ENCODE measurements around the gene ASCC3. TPM values are rescaled to one million over a fixed set of nuclear protein-coding genes. Genes with fewer than 3 reads are reported as not detected.

Gene ASCC3
- total RNA-seq, 2 experiments from 2014 or later, result 28.5 to 47.5 TPM

- Histone ChIP-seq H3K4me2 (ENCODE audit: low read length) (no peak overlapping the region), H3K4me1 (ENCODE audit: insufficient read depth, low read length, poor library complexity, severe bottlenecking) (no peaks in the 10 kb centered on the region), H3K79me2 (ENCODE audit: insufficient read depth, low read depth, low read length) (no peaks in the 10 kb centered on the region), H3K36me3 (ENCODE audit: insufficient read depth, low read length) (peaks cover 11% of the 10 kb centered on the region), H3K27ac (ENCODE audit: low read depth, low read length, poor library complexity, severe bottlenecking) (no peak overlapping the region), H2AFZ (ENCODE audit: low read length) (no peak overlapping the region), H3K4me3 (ENCODE audit: low read depth, low read length, poor library complexity, severe bottlenecking) (no peak overlapping the region), H3K9me2 (ENCODE audit: insufficient read depth, low read length) (no peaks in the 10 kb centered on the region), H3K9me3 (ENCODE audit: low read length) (no peaks in the 10 kb centered on the region), H4K20me1 (ENCODE audit: insufficient read depth, low read length) (no peaks in the 10 kb centered on the region)
- POLR2A ChIA-PET, result no interaction called here
- DNase-seq (ENCODE audit: low spot score), result no peak
- intact Hi-C loops (cut with micrococcal nuclease; ENCODE audit: unreplicated experiment), result no loop called here
- TF ChIP-seq CTCF (conservative IDR thresholded peaks at IDR 0.05; ENCODE audit: low read length) (no peak), EZH2phosphoT487 (IDR thresholded peaks at IDR 0.05; ENCODE audit: borderline replicate concordance, low read depth, low read length) (no peak)
- BruUV-seq (replicated peaks), result no TSS peak
- CTCF ChIA-PET (ENCODE audit: unreplicated experiment), result no interaction called here
Measured at GRCh38 chr6:100704961-100705360, 176.2 kb downstream of the ASCC3 start.

- Histone ChIP-seq H3K4me2 (ENCODE audit: low read length) (no peak overlapping the region), H3K9me3 (ENCODE audit: low read length) (no peaks in the 10 kb centered on the region), H3K27ac (ENCODE audit: low read depth, low read length, poor library complexity, severe bottlenecking) (no peak overlapping the region), H2AFZ (ENCODE audit: low read length) (no peak overlapping the region), H3K9me2 (ENCODE audit: insufficient read depth, low read length) (no peaks in the 10 kb centered on the region), H3K4me1 (ENCODE audit: insufficient read depth, low read length, poor library complexity, severe bottlenecking) (no peaks in the 10 kb centered on the region), H3K79me2 (ENCODE audit: insufficient read depth, low read depth, low read length) (no peaks in the 10 kb centered on the region), H3K4me3 (ENCODE audit: low read depth, low read length, poor library complexity, severe bottlenecking) (no peak overlapping the region), H4K20me1 (ENCODE audit: insufficient read depth, low read length) (no peaks in the 10 kb centered on the region), H3K36me3 (ENCODE audit: insufficient read depth, low read length) (peaks cover 17% of the 10 kb centered on the region)
- no peak for DNase-seq (ENCODE audit: low spot score)
- ChIA-PET POLR2A (interaction anchor here (0.6 to 2.2 kb wide), 7 partner anchors 8 to 338 kb away, joined by 3 to 9 read pairs (median 5); no protein-coding TSS in a partner anchor), CTCF (ENCODE audit: unreplicated experiment) (no interaction called here)
- intact Hi-C loops (cut with micrococcal nuclease; ENCODE audit: unreplicated experiment), result no loop called here
- TF ChIP-seq CTCF (conservative IDR thresholded peaks at IDR 0.05; ENCODE audit: low read length) (no peak), EZH2phosphoT487 (IDR thresholded peaks at IDR 0.05; ENCODE audit: borderline replicate concordance, low read depth, low read length) (no peak)
- BruUV-seq (replicated peaks), result no TSS peak
Measured at GRCh38 chr6:100701728-100702127, 179.4 kb downstream of the ASCC3 start.

GRCh38 chr6:100700009-100700408 is 181.1 kb downstream of the ASCC3 start:
- intact Hi-C loops (cut with micrococcal nuclease; ENCODE audit: unreplicated experiment), result no loop called here
- Histone ChIP-seq H3K4me2 (ENCODE audit: low read length) (no peak overlapping the region), H2AFZ (ENCODE audit: low read length) (no peak overlapping the region), H3K4me3 (ENCODE audit: low read depth, low read length, poor library complexity, severe bottlenecking) (no peak overlapping the region), H4K20me1 (ENCODE audit: insufficient read depth, low read length) (no peaks in the 10 kb centered on the region), H3K4me1 (ENCODE audit: insufficient read depth, low read length, poor library complexity, severe bottlenecking) (no peaks in the 10 kb centered on the region), H3K9me2 (ENCODE audit: insufficient read depth, low read length) (no peaks in the 10 kb centered on the region), H3K36me3 (ENCODE audit: insufficient read depth, low read length) (peaks cover 17% of the 10 kb centered on the region), H3K79me2 (ENCODE audit: insufficient read depth, low read depth, low read length) (no peaks in the 10 kb centered on the region), H3K9me3 (ENCODE audit: low read length) (no peaks in the 10 kb centered on the region), H3K27ac (ENCODE audit: low read depth, low read length, poor library complexity, severe bottlenecking) (no peak overlapping the region)
- DNase-seq (ENCODE audit: low spot score), result no peak
- TF ChIP-seq CTCF (conservative IDR thresholded peaks at IDR 0.05; ENCODE audit: low read length) (no peak), EZH2phosphoT487 (IDR thresholded peaks at IDR 0.05; ENCODE audit: borderline replicate concordance, low read depth, low read length) (no peak)
- ChIA-PET POLR2A (no interaction called here), CTCF (ENCODE audit: unreplicated experiment) (no interaction called here)
- BruUV-seq (replicated peaks), result no TSS peak

All from OCI-LY7 (cell line).